Neural cell (in vitro differentiated cells): Measurements from ENCODE around the gene PIGL. TPM values are rescaled to one million over a fixed set of nuclear protein-coding genes. Genes with fewer than 3 reads are reported as not detected.

Experiments
- H2AFZ ChIP-seq: fragments of 200-600, 300-800 bp; sonication (generic), shearing (Covaris generic); 2 replicates; pipeline ENCODE4 v1.6.0; 2014; ENCODE audit warnings: low read depth, mild to moderate bottlenecking, antibody characterized with exemption, low read length, moderate library complexity
- H3F3A ChIP-seq: fragments of 200-600 bp; shearing (Covaris generic); 2 replicates; pipeline ENCODE4 v1.6.1; 2016; ENCODE audit warnings: mild to moderate bottlenecking, moderate library complexity, mixed read lengths, antibody characterized with exemption, low read length; ENCODE audit not compliant: insufficient read depth, poor library complexity, severe bottlenecking
- H3K27ac ChIP-seq: fragments of 200-600, 300-800 bp; sonication (generic), shearing (Covaris generic); 2 replicates; pipeline ENCODE4 v1.5.1; 2014; ENCODE audit warnings: mild to moderate bottlenecking, low read length, moderate library complexity
- H3K27me3 ChIP-seq: fragments of 300-800, 200-600 bp; sonication (generic), shearing (Covaris generic); 2 replicates; pipeline ENCODE4 v1.6.0; 2014; ENCODE audit warnings: mild to moderate bottlenecking, low read depth, low read length, moderate library complexity; ENCODE audit not compliant: insufficient read depth
- H3K36me3 ChIP-seq: fragments of 300-800, 200-600 bp; sonication (generic), shearing (Covaris generic); 2 replicates; pipeline ENCODE4 v1.5.1; 2014; ENCODE audit warnings: mild to moderate bottlenecking, antibody characterized with exemption, low read length, moderate library complexity; ENCODE audit not compliant: insufficient read depth
- H3K4me2 ChIP-seq: fragments of 300-800, 200-600 bp; sonication (generic), shearing (Covaris generic); 2 replicates; pipeline ENCODE4 v1.6.0; 2014; ENCODE audit warnings: mild to moderate bottlenecking, low read length
- H3K4me3 ChIP-seq: fragments of 300-800, 200-600 bp; sonication (generic), shearing (Covaris generic); 2 replicates; pipeline ENCODE4 v1.5.1; 2014; ENCODE audit warnings: mild to moderate bottlenecking, low read length, moderate library complexity
- H3K79me2 ChIP-seq: fragments of 200-600 bp; shearing (Covaris generic); replicated peaks from 2 replicates; pipeline ENCODE4 v1.6.0; 2014; ENCODE audit warnings: mild to moderate bottlenecking, low read length, moderate library complexity; ENCODE audit not compliant: insufficient read depth
- H3K9ac ChIP-seq: fragments of 300-800, 200-600 bp; sonication (generic), shearing (Covaris generic); 2 replicates; pipeline ENCODE4 v1.6.1; 2016; ENCODE audit warnings: mild to moderate bottlenecking, low read length, mixed read lengths
- H3K9me2 ChIP-seq: fragments of 200-600 bp; shearing (Covaris generic); 2 replicates; pipeline ENCODE4 v1.6.1; 2016; ENCODE audit warnings: mild to moderate bottlenecking, low read length, mixed read lengths; ENCODE audit not compliant: insufficient read depth
- H3K9me3 ChIP-seq: fragments of 200-600, 300-800 bp; sonication (generic), shearing (Covaris generic); 2 replicates; pipeline ENCODE4 v1.6.1; 2016; ENCODE audit warnings: mild to moderate bottlenecking, mixed run types, low read length, moderate library complexity, mixed read lengths
- H4K20me1 ChIP-seq: fragments of 200-600 bp; shearing (Covaris generic); 2 replicates; pipeline ENCODE4 v1.6.1; 2016; ENCODE audit warnings: mild to moderate bottlenecking, mixed run types; ENCODE audit not compliant: insufficient read depth
- CTCF ChIP-seq: fragments of 450-650 bp; IDR thresholded peaks from 2 replicates; pipeline ENCODE4 v1.5.1; 2014; ENCODE audit warnings: antibody characterized with exemption, mild to moderate bottlenecking, moderate library complexity; ENCODE audit not compliant: poor library complexity, severe bottlenecking
- EP300 ChIP-seq: fragments of 450-650 bp; conservative IDR thresholded peaks from 2 replicates; pipeline ENCODE4 v1.6.1; 2014; ENCODE audit warnings: antibody characterized with exemption, mild to moderate bottlenecking, moderate library complexity; ENCODE audit not compliant: poor library complexity, severe bottlenecking
- EZH2 ChIP-seq: fragments of 200-600, 300-800 bp; shearing (Covaris generic), sonication (generic); IDR thresholded peaks from 2 replicates; pipeline ENCODE4 v1.6.1; 2014; ENCODE audit warnings: antibody characterized with exemption, low read length, borderline replicate concordance, mild to moderate bottlenecking; ENCODE audit not compliant: insufficient read depth, poor library complexity, severe bottlenecking
- MXI1 ChIP-seq: fragments of 450-650 bp; conservative IDR thresholded peaks from 2 replicates; pipeline ENCODE4 v1.6.1; 2014; ENCODE audit warnings: antibody characterized with exemption, mild to moderate bottlenecking; ENCODE audit not compliant: poor library complexity, severe bottlenecking
- POLR2AphosphoS5 ChIP-seq: IDR thresholded peaks from 2 replicates; pipeline ENCODE4 v1.6.1; 2012
- RAD21 ChIP-seq: fragments of 450-650 bp; conservative IDR thresholded peaks from 2 replicates; pipeline ENCODE4 v1.6.1; 2014; ENCODE audit warnings: antibody characterized with exemption, mild to moderate bottlenecking, moderate library complexity
- REST ChIP-seq: IDR thresholded peaks from 2 replicates; pipeline ENCODE4 v1.6.1; 2012; ENCODE audit warnings: borderline replicate concordance
- SMC3 ChIP-seq: fragments of 450-650 bp; conservative IDR thresholded peaks from 2 replicates; pipeline ENCODE4 v1.6.1; 2014; ENCODE audit warnings: antibody characterized with exemption, mild to moderate bottlenecking, moderate library complexity; ENCODE audit not compliant: poor library complexity
- TAF1 ChIP-seq: IDR thresholded peaks from 2 replicates; pipeline ENCODE4 v1.6.1; 2012; ENCODE audit warnings: low read depth
- polyA plus RNA-seq: library from polyadenylated mRNA; depleted of rRNA; stranded (reverse); fragments of >200 nt; gene quantifications from 2 replicates; pipeline ENCODE4 v1.2.3, GENCODE V29; 2014
- small RNA-seq, 3 experiments: library from RNA; depleted of rRNA; stranded (forward); fragments of <200 nt; gene quantifications; one replicate each; pipeline ENCODE3, GENCODE V24; 2012

Gene PIGL
- polyA plus RNA-seq, 1 donor from 2014 or later = 75.5 TPM

GRCh38 chr17:16371742-16372141 lies 154.7 kb downstream of the PIGL start:
- Histone ChIP-seq H3K27me3 (no peaks in the 10 kb centered on the region), H4K20me1 (no peaks in the 10 kb centered on the region), H3K36me3 (no peaks in the 10 kb centered on the region), H3K27ac (no peak overlapping the region), H3K79me2 (no peaks in the 10 kb centered on the region), H3F3A (no peaks in the 10 kb centered on the region), H3K9ac (no peak overlapping the region), H3K4me3 (no peak overlapping the region), H3K4me2 (no peak overlapping the region), H3K9me2 (no peaks in the 10 kb centered on the region), H2AFZ (no peak overlapping the region), H3K9me3 (no peaks in the 10 kb centered on the region)
- TF ChIP-seq RAD21 (no peak), EP300 (no peak), CTCF (no peak), TAF1 (no peak), MXI1 (no peak), REST (no peak), EZH2 (no peak), POLR2AphosphoS5 (no peak), SMC3 (no peak)

GRCh38 chr17:16374146-16374938 lies 157.3 kb downstream of the PIGL start:
- no peak for TF ChIP-seq REST
- Histone ChIP-seq H3K9ac (no peak overlapping the region), H3K9me2 (no peaks in the 10 kb centered on the region), H3K9me3 (no peaks in the 10 kb centered on the region), H3K36me3 (no peaks in the 10 kb centered on the region), H3K4me2 (no peak overlapping the region), H2AFZ (no peak overlapping the region), H3K27ac (no peak overlapping the region), H3K27me3 (no peaks in the 10 kb centered on the region), H3K79me2 (no peaks in the 10 kb centered on the region), H3K4me3 (no peak overlapping the region), H4K20me1 (no peaks in the 10 kb centered on the region), H3F3A (no peaks in the 10 kb centered on the region)

Small RNAs within 50 kb of the gene (small RNA-seq; reads per million reads assigned to genes)
- 0 to 0.52 (median 0) reads per million in 3 experiments for gene MIR1288

Other genes starting within 250 kb of the PIGL start
- gene ZSWIM7, start 217.5 kb upstream of the PIGL start, polyA plus RNA-seq = 34.0 and 51.2 TPM in 2 replicates
- gene TTC19, start 217.4 kb upstream of the PIGL start, polyA plus RNA-seq = 88.7 and 97.8 TPM in 2 replicates
- 26.9 and 27.9 TPM in 2 replicates for gene NCOR1, start 1.7 kb upstream of the PIGL start, polyA plus RNA-seq
- gene CENPV, start 136.3 kb downstream of the PIGL start, polyA plus RNA-seq = 291 and 308 TPM in 2 replicates
- 2,177 and 2,318 TPM in 2 replicates for gene UBB, start 163.9 kb downstream of the PIGL start, polyA plus RNA-seq
- not detected in 2 replicates for gene TRPV2, start 198.4 kb downstream of the PIGL start, polyA plus RNA-seq